Measurements from ENCODE around the gene INPP4A. TPM values are rescaled to one million over a fixed set of nuclear protein-coding genes. Genes with fewer than 3 reads are reported as not detected.
A peak's percentile ranks its signal among the peaks of the same experiment; 100 is the strongest.

INPP4A gene
- total RNA-seq, 4 donors from 2014 or later = 22.8 to 35.8 (median 25.4) TPM

DNA sequence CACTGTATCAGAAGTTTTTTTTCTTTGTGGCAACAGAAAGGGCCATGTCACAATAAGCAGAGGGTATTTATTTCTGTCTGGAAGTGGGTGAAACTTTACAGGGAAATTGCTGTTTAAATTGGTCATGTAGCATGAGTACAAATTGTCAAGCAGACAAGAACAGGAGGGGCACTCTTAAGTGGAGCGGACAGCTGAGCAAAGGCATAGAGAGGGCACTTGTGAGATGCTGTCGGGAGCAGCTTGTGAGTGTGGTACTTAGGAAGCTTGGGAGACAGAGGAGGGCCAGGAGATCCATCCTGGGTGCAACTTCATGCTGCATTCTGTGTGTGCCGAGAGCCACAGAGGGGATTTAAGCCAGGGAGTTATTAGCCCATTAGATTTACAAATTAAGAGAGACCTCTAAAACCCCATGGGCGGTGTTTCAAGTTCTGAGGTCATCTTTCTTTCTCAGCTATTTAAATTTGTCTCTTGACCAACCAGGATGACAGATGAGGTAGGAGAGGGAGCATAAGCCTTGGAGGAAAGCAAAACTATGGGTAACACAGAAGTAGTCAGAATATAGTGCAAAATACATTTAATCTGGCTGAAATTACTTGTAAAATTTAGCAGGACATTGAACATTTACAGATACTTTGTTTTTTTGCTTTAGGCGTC lies 30.4 kb downstream of the INPP4A start:
- Histone ChIP-seq H3K4me1 (peaks cover 48 to 76% (median 58%) of the 10 kb centered on the region in 4 donors), H3K36me3 (no peaks in the 10 kb centered on the region), H3K9me3 (no peaks in the 10 kb centered on the region), H3K4me3 (no peak overlapping the region), H3K27me3 (no peaks in the 10 kb centered on the region), H3K27ac (peak overlapping the region in 1 of 4 donors; percentile 51)
- intact Hi-C loops (cut with DNase I; ENCODE audit: low total_unique reads) = no loop called here
- no peak for DNase-seq
- in situ Hi-C loops (cut with MboI; ENCODE audit: low pct_ligation_motif_present in 1 of 4, low pct_unique_long_range_greater_than_20kb in 1 of 4, low sequenced_read_pairs in 3 of 4) = no loop called here
- TF ChIP-seq EP300 (IDR thresholded peaks at IDR 0.05; ENCODE audit: low read depth) (no peak), POLR2A (IDR thresholded peaks at IDR 0.05) (no peak)
- TF ChIP-seq, protein P1, sequence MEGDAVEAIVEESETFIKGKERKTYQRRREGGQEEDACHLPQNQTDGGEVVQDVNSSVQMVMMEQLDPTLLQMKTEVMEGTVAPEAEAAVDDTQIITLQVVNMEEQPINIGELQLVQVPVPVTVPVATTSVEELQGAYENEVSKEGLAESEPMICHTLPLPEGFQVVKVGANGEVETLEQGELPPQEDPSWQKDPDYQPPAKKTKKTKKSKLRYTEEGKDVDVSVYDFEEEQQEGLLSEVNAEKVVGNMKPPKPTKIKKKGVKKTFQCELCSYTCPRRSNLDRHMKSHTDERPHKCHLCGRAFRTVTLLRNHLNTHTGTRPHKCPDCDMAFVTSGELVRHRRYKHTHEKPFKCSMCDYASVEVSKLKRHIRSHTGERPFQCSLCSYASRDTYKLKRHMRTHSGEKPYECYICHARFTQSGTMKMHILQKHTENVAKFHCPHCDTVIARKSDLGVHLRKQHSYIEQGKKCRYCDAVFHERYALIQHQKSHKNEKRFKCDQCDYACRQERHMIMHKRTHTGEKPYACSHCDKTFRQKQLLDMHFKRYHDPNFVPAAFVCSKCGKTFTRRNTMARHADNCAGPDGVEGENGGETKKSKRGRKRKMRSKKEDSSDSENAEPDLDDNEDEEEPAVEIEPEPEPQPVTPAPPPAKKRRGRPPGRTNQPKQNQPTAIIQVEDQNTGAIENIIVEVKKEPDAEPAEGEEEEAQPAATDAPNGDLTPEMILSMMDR (IDR thresholded peaks at IDR 0.05) = no peak
- 69 to 81% methylated on average over 2 to 5 of the region's 5 CpGs for WGBS, 2 donors (ENCODE audit: low coverage in 1 of 2)

DNA sequence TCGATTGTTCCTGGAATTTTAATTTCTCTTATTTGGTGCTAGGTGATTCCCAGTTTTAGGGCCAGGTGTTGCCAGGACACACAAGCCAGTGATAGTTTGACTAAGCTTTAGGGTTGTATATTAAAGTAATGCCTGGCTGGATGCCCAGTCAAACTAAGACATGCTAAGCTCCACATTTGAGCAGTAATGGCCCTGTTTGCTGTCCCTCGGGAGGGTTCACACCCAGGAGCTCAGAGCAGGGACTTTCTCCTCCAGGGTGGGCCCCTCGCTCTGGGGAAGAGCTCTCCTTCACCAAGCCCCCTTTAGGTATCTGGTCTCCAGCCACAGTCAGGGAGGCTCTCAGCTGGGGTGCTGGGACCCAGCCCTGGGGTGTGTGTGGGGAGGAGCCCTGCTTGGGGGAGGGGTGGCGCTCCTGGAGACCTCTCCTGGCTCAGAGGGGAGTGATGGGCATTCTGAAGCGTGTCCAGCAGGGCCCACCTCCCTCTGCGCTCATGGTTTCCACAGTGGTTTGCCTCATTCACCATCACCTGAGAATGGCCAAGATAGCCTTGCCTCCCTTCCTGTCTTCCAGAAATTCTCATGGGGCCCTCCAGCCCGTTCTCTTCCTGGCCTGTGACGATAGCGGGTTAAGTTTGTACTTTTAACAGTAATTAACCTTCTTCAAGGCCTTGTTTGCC lies 31.7 kb downstream of the INPP4A start:
- intact Hi-C loops (cut with DNase I; ENCODE audit: low total_unique reads) = loop anchor here (2.0 kb wide), 1 partner anchor 14 kb away; no protein-coding TSS in a partner anchor
- in situ Hi-C loops (cut with MboI; ENCODE audit: low pct_ligation_motif_present in 1 of 4, low pct_unique_long_range_greater_than_20kb in 1 of 4, low sequenced_read_pairs in 3 of 4) = no loop called here
- Histone ChIP-seq H3K36me3 (no peaks in the 10 kb centered on the region), H3K27me3 (no peaks in the 10 kb centered on the region), H3K4me1 (peaks cover 46 to 84% (median 59%) of the 10 kb centered on the region in 4 donors), H3K27ac (peak overlapping the region in 1 of 4 donors; percentile 51), H3K9me3 (no peaks in the 10 kb centered on the region), H3K4me3 (no peak overlapping the region)
- WGBS, 2 donors (ENCODE audit: low coverage in 1 of 2) = 40 to 68% methylated on average over 1 to 9 of the region's 9 CpGs
- DNase-seq = peak; percentile 52
- TF ChIP-seq, protein P1 (IDR thresholded peaks at IDR 0.05) = no peak
- no peak for TF ChIP-seq EP300 (IDR thresholded peaks at IDR 0.05; ENCODE audit: low read depth)
- no peak for TF ChIP-seq POLR2AphosphoS5 (IDR thresholded peaks at IDR 0.05)
- TF ChIP-seq POLR2A (IDR thresholded peaks at IDR 0.05) = no peak

DNA sequence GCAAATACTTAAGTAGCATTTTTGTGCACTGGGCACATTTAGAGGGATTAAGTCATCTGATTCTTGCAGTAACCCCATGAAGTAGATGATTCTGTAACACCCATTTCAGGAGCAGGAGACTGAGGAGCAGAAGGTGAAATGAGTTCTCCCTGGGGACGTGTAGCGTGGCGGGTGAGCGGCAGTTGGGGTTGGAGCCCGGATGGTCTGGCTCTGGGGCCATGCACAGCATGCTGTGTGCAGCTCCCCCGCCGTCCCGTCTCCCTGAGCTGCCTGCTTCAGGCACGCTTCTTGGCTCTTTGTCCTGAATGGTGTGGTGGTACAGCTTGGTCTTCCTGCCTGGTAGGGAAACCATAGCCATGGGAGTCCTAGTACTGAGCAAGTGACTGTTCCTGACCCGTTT lies 32.4 kb downstream of the INPP4A start:
- no peaks in the 10 kb centered on the region for H3K36me3 ChIP-seq
- no peak overlapping the region for H3K4me3 ChIP-seq
- no peak for DNase-seq
- no peaks in the 10 kb centered on the region for H3K9me3 ChIP-seq
- no peaks in the 10 kb centered on the region for H3K27me3 ChIP-seq
- in situ Hi-C loops (cut with MboI; ENCODE audit: low pct_ligation_motif_present in 1 of 4, low pct_unique_long_range_greater_than_20kb in 1 of 4, low sequenced_read_pairs in 3 of 4) (no loop called here), intact Hi-C loops (cut with DNase I; ENCODE audit: low total_unique reads) (loop anchor here (2.0 kb wide), 1 partner anchor 14 kb away; no protein-coding TSS in a partner anchor)
- H3K4me1 ChIP-seq = peaks cover 41 to 86% (median 58%) of the 10 kb centered on the region in 4 donors
- H3K27ac ChIP-seq = peak overlapping the region in 1 of 4 donors; percentile 51
- TF ChIP-seq, protein P1 (IDR thresholded peaks at IDR 0.05) = no peak
- TF ChIP-seq POLR2AphosphoS5 (IDR thresholded peaks at IDR 0.05) = no peak
- no peak for TF ChIP-seq EP300 (IDR thresholded peaks at IDR 0.05; ENCODE audit: low read depth)
- TF ChIP-seq POLR2A (IDR thresholded peaks at IDR 0.05) = no peak
- WGBS, 2 donors (ENCODE audit: low coverage in 1 of 2) = 97% methylated on average over 10 of the region's 10 CpGs; no CpG with 5 or more reads in 1 of the 2 donors

DNA sequence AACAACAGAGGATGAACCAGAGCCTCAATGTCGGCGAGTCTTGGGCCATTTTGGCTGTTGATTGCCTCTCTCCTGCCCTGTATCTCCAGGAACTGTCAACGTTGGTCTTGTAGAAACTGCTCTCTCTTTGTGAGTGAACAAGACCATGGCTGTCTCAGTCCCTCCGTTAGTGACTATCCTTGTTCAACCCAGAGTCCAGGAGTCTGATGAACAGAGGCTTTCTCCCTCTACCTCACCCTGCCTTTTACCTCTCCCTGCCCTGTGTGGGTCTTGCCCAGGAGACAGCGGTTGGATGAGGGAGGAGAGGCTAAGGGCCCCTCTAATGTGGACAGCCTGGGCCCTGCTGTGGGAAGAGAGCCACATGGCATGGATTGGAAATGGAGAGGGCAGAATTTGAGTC lies 32.8 kb downstream of the INPP4A start:
- H3K4me1 ChIP-seq = peaks cover 40 to 85% (median 54%) of the 10 kb centered on the region in 4 donors
- in situ Hi-C loops (cut with MboI; ENCODE audit: low pct_ligation_motif_present in 1 of 4, low pct_unique_long_range_greater_than_20kb in 1 of 4, low sequenced_read_pairs in 3 of 4) = no loop called here
- 90 to 100% methylated on average over 2 to 5 of the region's 5 CpGs for WGBS, 2 donors (ENCODE audit: low coverage in 1 of 2)
- no peaks in the 10 kb centered on the region for H3K9me3 ChIP-seq
- no peak for DNase-seq
- no peaks in the 10 kb centered on the region for H3K27me3 ChIP-seq
- H3K4me3 ChIP-seq = no peak overlapping the region
- no peaks in the 10 kb centered on the region for H3K36me3 ChIP-seq
- no peak overlapping the region for H3K27ac ChIP-seq
- intact Hi-C loops (cut with DNase I; ENCODE audit: low total_unique reads) = loop anchor here (2.0 kb wide), 1 partner anchor 13 kb away; no protein-coding TSS in a partner anchor
- TF ChIP-seq, protein P1 (IDR thresholded peaks at IDR 0.05) = no peak
- TF ChIP-seq POLR2AphosphoS5 (IDR thresholded peaks at IDR 0.05) (no peak), EP300 (IDR thresholded peaks at IDR 0.05; ENCODE audit: low read depth) (no peak), POLR2A (IDR thresholded peaks at IDR 0.05) (no peak)
